Muscle of arm (tissue), 12 donors: ENCODE measurements around the gene BST1. TPM values are rescaled to one million over a fixed set of nuclear protein-coding genes. Genes with fewer than 3 reads are reported as not detected.
"Not testable (repeated sequence)": the region's sequence is repeated elsewhere in the genome, so short reads cannot be mapped to it uniquely, and the experiment has no call there.

Experiments used
- DNase-seq: peaks from one replicate; pipeline ENCODE4 v3.0.0-alpha.2; 2013
- polyA plus RNA-seq, 12 donors: library from polyadenylated mRNA; unstranded; fragments of 120-200 nt; gene quantifications; one replicate each; pipeline ENCODE4 v1.2.1, GENCODE V29; 2013; ENCODE audit not compliant: insufficient read length in 12 of 12

The BST1 gene
- polyA plus RNA-seq, 12 donors: 3.1 to 13.2 (median 4.9) TPM; not detected in 2

DNA sequence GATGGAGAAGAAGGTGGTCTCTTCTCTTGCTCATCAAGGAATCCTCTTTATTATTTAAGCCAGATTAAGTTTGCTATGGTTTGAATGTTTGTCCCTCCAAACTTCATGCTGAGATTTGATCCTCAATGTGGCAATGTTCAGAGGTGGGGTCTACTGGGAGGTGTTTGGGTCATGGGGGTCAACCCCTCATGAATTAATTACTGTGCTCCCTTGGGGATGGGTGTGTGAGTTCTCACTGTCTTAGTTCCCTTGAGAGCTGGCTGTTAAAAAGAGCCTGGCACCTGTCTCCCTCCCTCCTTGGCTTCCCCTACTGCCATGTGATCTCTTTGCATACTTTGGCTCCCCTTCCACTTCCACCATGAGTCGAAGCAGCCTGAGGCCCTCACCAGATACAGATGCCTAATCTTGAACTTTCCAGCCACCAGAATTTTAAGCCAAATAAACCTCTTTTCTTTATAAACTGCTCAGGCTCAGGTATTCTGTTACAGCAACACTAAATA is 39.3 kb downstream of the BST1 start:
- no peak for DNase-seq

DNA sequence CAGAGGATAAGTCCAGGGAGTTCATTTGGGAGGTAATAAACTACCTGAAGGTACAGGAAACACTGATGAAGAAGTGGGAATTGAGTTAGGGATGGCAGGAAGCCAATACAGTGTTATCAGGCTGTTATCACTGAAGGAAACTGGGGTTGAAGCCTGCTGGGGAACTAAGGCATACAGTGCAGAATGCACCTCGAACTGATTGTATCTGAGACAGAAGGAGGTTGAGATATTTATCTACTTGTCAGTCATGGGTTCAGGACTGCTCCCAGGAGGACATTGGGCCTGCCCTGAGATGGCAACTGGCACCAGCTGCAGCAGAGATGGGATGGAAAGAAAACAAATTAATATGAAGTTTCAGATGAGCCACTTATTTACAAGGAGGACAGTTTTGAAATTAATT is 39.8 kb downstream of the BST1 start:
- DNase-seq: no peak

DNA sequence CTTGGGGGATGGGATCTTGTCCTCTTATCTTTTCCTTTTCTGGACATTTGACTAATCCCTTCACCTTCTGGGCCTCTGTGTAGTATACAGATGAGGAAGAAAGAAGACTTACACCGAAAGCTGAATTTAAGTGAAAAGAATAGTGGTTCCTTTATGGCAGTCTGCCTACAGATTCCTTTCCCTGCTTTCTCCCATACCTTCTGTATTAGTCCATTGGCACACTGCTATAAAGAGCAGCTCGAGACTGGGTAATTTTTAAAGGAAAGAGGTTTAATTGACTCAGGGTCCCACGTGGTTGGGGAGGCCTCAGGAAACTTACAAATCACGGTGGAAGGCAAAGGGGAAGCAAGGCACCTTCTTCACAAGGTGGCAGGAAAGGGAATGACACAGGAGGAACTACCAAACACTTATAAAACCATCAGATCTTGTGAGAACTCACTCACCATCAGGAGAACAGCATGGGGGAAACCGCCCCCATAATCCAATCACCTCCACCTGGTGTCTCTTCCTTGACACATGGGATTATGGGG is 41.2 kb downstream of the BST1 start:
- no peak for DNase-seq

DNA sequence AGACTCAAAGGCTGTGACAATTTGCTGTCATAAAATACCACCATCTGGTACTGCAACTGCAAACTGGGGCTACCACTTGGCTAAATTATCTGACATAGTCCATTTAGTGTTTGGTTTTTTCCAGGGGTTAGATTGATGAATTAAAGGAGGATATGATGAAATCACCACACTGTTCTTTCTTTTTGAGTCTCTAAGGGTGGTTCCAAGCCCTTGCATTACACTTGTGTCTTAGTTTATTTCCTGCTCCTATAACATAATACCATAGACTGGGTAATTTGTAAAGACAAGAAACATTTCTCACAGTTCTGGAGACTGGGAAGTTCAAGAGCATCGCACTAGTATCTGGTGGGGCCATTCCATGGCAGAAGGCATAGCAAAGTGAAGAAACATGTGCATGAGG is 43.2 kb downstream of the BST1 start:
- DNase-seq: no peak

DNA sequence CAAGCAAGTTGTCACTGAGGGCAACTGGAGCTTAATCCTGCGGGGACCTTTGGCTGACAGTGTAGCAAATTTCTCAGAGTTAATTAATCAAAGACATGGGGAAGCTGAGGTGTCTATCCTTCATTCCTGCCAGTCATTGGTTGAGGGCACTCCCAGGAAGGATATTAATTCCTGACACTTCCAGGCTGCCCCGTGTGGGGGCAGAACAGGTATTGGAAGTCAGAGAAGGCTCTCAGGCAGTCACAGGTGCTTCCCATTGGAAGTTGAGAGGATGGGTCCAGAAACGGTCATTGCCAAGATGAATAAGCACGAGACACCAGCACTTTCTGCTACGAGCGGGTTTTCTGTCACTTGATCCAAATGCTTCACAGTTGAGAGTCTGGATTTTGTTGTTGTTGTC is 46.1 kb downstream of the BST1 start:
- no peak for DNase-seq

DNA sequence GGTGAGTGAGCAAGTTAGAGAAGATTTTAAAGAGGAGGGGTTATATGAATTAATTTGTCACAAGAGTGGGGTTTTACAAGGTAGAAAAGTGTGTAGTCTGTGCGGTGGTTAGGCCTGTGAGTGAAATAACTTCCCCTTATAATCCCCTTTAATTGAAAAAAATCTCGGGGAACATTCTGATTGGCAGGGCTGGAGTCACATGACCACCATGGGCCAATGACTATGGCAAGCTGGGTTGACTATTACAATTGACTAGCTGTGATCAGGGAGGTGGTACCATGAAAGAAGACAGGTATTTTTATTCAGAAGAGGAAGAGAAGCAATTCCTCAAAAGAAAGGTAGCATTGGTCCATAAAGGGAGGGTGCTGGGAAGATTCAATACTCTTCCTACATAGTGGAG is 48.3 kb downstream of the BST1 start:
- no peak for DNase-seq

DNA sequence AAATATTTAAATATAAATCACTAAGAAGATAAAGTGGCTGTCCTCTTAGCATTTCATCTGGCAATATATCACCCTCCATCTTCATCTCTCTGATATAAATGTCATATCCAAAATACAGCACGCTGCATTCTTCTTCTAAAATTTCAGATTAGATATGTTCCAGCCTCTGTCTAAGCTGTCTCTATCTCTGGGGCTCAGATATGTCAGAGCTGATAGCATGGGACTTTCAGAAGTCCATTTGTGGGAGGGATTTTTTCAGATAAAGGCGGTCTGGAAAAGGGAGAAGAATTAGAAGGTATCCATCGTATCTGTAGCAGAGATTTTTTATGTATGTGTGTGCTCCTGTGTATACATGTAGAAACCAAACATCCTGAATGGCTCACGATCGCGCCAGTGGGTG is 50.2 kb downstream of the BST1 start:
- no peak for DNase-seq

DNA sequence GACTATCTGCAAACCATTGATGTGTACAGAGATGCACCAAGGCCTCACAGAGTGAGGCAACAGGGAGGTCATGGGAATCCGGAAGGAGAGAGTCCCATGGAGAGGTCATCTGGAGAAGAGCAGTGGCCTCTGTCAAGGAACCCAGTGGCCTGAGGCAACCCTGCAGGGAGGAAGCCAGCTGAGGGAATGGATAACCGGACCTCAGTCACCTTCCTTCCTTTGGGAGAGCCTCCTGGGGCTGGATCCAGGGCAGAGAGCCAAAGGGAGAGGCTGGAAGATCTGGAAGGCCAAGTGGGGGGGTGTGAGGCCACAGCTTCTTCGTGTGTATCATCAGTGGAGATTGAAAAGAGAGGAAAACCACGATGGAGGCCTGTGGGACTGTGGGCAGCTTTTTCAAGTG is 50.9 kb downstream of the BST1 start:
- DNase-seq: peak; percentile 7

DNA sequence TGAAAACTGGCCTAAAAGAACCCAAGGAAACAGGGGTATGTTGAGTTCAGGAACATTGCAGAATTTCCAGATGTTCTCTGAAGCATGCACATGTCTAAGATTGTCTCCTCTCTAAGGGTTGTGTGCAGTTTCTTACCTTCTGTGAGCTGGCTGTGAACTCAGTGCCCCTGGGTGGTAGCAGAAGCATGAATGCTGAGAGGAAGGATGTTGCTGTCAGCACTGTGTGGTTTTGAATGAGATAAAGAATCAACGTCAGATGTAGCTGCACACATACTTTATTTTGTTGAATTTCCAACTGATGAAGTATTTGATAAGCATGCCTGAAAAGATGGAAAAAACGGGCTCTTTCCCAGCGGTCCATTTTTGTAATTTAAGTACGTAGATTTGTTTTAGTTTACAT is 51.5 kb downstream of the BST1 start:
- no peak for DNase-seq

DNA sequence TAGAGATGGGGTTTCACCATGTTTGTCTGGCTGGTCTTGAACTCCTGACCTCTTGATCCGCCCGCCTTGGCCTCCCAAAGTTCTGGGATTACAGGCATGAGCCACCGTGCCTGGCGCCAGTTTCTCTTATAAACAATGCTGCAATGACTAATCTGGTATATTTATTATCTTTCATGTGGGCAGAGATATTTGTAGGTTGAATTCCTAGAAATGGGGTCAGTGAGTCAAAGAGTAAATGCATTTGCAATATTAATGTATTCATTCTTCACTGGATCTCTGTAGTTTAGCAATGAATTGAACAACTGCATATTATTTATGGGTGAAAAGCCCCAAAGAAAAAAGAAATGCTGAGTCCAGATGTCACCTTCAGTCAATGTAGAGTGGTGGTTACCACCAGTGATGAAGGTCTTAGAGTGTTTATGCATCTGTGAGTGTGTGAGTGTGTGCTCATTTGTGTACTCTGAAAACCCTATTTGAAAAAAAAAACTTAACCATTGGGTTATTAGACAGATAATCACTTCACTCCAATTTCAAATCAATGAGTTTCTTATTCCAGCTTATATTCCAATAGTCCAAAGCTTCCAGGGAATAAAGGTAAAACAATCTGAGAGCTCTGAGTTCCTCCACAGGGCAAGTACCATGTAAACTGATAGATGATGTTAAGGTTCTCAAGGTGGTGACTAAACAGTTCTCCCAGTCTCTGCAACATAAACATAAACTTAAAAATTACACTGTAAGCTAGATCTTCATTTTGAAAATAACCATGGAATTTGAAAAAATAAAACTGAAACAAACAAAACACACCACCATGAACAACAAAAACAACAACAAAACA is 52.7 kb downstream of the BST1 start:
- no peak for DNase-seq

DNA sequence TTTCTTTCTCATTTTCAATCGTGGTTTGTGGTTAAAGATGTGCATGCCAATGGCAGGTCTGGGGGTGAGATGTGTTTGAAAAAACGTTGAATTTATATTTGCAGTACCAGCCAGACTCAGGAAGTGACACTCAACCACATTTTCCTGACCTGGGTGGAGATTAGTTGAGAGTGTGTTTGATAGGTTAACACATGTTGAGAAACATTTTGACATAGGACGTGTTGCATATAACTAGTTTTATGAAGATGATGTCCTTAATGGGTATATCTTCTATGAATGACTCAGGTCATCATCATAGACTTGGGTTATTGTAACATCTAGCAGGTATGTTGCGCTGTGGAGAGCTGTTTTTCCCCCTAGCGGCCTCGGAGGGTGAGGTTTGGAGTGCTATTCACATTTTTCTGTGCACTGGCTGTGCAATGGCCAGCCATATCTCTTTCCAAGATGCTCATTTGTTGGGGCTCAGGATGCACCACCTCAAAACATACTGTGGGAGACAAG is 53.5 kb downstream of the BST1 start:
- DNase-seq: no peak

DNA sequence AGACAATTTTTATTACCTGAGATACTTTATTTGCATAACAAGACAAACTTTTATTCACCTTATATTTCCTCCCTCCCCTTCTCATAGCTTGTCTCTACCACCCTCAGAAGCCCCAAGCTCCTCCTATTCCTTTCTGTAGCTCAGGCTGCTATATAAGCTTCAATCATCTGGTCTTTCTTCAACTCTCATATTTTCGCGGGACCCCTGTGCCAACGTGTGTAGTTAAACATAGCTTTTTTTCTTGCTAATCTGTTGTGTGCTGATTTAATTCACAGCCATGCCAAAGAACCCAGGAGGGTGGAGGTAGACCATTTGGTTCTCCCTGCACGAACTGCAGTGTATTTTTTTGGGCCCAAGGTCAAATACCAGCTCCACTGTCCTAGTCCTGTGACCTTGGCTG is 54.2 kb downstream of the BST1 start:
- DNase-seq: no peak

DNA sequence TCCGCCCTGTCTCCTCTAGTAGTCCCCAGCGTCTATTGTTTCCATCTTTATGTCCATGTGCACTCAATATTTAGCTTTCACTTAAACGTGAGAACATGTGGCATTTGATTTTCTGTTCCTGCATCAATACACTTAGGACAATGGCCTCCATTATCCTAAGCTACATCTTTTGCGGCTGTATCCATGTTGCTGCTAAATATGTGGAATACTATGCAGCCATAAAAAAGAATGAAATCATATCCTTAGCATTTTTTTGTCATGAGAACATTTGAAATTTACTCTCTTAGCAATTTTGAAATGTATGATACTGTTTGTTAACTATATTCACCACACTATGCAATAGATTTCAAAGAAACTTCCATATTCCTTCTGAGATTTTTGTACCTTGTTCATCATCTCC is 55.4 kb downstream of the BST1 start:
- DNase-seq: no peak

DNA sequence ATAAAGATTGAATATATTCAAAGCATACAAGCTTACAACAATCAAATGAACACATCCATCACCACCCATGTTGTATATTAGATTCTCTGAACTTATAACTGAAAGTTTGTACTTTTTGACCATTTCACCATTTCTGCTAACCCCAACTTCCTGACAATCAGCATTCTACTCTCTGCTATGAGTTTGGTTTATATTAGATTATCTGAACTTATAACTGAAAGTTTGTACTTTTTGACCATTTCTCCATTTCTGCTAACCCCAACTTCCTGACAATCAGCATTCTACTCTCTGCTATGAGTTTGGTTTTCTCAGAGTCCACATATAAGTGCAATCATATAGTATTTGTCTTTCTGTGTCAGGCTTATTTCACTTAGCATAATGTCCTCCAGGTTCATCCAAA is 59.6 kb downstream of the BST1 start:
- DNase-seq: not testable (repeated sequence)

DNA sequence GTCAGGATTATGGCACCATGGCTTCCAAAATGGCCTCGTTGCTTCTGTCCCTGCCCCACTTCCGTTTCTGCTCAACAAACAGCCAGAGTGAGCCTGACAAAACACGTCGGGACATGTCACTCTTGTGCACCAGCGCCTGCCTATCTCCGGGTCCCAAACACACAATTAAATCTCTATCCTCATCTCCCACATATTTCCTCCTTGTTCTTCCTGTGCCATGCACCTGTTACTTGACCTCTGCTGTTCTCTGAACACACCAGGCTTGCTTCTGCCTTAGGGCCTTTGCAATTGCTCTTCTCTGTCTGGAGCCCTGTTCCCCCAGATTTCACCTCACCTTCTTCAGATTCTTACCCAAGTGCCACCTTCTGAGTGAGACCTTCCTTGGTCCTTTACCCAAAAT is 62.5 kb downstream of the BST1 start:
- no peak for DNase-seq

DNA sequence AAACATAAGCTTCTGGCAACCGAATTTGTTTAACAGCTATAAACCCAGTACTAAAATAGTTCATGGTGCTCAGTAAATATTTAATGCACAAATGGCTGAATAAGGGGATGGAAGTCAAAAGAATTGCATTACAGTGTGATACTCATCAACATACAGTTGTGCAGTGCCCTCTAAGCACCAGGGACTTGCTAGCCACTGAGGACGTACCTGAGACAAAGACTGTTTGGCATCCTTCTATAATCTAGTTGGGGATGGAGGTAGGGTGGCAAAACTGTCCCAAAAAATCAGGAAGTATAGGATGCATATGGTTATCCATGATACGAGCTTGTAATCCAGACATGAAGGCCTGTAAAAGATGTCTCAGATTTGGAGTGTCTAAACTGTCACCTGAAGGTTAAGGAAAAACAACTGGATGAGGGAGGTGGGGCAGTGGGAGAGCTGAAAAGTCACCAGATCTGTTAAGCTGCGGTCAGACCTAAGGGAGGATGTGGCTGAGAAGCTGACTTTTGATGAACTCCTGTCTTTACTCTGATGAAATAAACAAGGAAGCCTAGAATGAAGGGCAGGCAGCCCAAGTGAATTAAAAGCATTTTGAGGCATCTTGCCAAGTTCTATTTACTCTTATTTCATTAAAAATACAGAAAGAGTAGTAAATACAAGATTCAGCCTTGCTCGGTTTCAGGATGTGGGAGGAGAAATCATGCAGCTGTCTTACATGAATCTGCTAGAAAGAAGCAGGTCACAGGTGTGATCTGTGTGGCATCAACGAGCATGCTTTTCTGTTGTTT is 63.2 kb downstream of the BST1 start:
- DNase-seq: no peak

DNA sequence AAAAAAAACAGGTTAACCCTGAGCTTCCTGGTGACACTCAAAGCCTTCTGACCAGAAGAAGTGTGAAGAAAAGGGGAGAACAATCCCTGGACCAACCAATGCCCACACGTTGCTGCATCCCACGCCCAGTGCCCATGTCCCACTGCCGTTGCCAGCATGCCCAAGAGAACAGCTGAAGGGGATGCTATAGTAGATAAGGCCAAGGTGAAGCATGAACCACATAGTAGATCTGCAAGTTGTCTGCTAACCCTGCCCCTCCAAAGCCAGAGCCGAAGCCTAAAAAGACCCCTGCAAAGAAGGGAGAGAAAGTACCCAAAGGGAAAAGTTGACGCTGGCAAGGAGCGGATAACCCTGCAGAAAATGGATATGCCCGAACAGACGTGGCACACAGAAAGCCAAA is 64.0 kb downstream of the BST1 start:
- no peak for DNase-seq

DNA sequence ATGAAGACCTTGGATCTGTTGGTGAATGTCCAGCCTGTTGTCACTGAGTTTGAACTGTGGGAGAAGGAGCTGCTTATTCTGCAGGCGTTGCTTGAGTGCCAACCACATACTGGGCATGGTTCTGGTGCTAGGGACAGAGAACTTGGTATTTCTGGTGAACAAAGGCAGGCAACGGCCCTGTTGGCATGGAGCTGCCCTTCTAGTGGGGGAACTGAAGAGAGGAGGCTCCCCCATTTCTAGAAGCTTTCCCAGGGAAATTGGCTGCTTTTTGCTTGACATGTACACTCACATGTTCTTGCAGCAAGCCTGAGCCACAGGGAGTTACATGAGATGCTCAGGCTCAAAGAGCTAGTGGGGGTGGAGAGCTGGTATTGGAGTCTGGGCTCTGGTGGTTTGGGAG is 66.3 kb downstream of the BST1 start:
- no peak for DNase-seq

DNA sequence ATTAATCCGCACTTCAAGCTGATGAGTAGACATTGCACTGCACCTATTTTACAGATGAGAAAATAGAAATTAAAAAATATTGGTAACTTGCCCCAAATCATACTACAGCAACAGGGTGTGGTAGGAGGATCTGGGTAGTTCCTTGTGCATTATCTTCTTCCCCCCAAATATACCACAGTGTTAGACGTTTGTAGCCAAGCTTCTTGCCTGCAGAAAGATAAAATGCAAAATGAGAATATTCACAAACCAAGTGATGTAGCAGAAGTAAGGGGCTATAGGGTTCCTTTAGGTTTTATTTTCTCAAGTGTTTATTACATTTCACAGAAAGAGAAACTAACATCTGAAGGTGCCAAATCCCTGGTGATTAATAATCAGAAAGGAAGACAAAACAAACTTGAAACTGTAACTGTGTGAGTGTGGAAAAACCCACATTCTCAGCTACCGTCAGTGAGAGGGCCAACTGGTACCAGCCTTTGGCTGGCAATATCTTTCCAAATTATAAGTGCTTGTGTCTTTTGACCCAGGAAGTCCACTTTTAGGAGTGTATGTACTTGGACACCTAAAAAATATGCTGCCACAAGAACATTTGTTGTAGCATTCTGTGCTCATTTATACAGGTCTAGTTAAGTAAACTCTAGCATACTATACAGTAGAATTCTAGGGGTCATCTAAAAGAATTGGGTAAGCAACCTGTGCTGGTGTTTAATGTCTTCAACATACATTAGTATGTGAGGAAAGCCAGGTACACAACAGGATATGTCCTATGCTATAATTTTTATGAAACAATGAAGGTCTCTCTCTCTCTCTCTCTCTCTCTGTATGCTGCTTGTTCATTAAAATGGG is 68.6 kb downstream of the BST1 start:
- no peak for DNase-seq

DNA sequence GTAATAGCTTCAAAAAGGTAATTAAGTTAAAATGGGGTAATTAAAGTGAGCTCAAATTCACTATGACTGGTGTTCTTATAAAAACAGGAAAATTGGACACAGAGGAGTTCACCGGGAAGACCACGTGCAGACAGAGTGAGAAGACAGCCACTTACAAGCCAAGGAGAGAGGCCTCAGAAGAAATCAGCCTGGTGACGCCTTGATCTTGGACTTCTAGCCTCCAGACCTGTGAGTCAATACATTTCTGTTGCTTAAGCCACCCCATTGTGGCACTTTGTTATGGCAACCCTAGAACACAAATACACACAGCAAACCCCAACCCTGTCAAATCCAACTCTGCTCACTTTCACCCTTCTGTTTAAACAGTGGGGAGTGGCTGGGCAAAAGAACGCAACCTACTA is 71.2 kb downstream of the BST1 start:
- no peak for DNase-seq

DNA sequence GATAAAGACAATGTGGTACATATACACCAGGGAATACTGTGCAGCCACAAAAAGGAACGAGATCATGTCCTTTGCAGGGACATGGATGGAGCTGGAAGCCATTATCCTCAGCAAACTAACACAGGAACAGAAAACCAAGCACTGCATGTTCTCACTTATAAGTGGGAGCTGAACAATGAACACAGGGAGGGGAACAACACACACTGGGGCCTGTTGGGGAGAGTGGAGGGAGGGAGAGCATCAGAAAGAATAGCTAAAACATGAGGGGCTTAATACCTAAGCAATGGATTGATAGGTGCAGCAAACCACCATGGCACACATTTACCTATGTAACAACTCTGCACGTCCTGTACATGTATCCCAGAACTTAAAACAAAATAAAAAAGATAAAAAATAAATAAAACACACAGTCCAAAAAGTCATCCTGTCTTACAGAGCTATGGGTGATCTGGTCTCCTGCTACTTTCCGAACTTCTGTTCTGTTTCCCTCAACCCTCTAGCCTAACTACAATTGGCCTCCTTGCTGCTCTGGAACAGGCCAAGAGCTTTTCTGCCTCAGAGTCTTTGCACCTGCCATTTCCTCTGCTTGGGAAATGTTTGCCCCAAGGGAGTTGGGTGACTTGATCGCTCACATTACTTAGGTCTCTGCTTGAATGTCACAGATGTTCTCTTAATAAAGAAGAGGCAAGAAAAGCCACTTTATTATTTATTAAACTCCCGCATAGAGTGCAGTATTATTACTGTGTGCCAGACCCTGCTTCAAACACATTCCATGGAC is 74.2 kb downstream of the BST1 start:
- DNase-seq: no peak
